H1 (cell line): ENCODE data around the gene PRKCA. TPM values are rescaled to one million over a fixed set of nuclear protein-coding genes. Genes with fewer than 3 reads are reported as not detected.

Experiments used
- CTCF ChIA-PET: fragments of 300-600 bp; sonication (Branson Sonifier 250); formaldehyde crosslinking; loops from one replicate; lab custom pipeline; 2021; ENCODE audit not compliant: partially characterized antibody; lab: Charles Lee
- POLR2A ChIA-PET: fragments of 300-600 bp; sonication (Branson Sonifier 250); formaldehyde crosslinking; loops from one replicate; lab custom pipeline; 2021; ENCODE audit warnings: inconsistent platforms; ENCODE audit not compliant: partially characterized antibody; lab: Charles Lee
- DNase-seq, 2 experiments: peaks; one replicate each; pipeline versions ENCODE4 v3.0.0 to v3.0.0-alpha.2; 2010 to 2022; ENCODE audit warnings: low spot score in 2 of 2, low read depth in 1 of 2, mixed read lengths in 1 of 2
- FAIRE-seq: peaks from 2 replicates; lab custom pipeline; 2011; peaks lifted over from hg19 to GRCh38; lab: Jason Lieb, UNC
- H2AFZ ChIP-seq: 2 replicates; pipeline ENCODE4 v1.8.1; 2012; ENCODE audit warnings: low read length, inconsistent platforms
- H2AK5ac ChIP-seq: 2 replicates; pipeline ENCODE4 v1.6.1; 2013; ENCODE audit warnings: low read depth, low read length
- H2BK120ac ChIP-seq: replicated peaks from 2 replicates; pipeline ENCODE3; 2013; ENCODE audit warnings: low read depth, low read length, inconsistent platforms
- H2BK12ac ChIP-seq: 2 replicates; pipeline ENCODE4 v1.6.1; 2013; ENCODE audit warnings: low read depth, low read length
- H2BK15ac ChIP-seq: 2 replicates; pipeline ENCODE4 v1.6.1; 2013; ENCODE audit warnings: low read length
- H2BK20ac ChIP-seq: 2 replicates; pipeline ENCODE4 v1.6.1; 2013; ENCODE audit warnings: low read length
- H2BK5ac ChIP-seq: 2 replicates; pipeline ENCODE4 v1.6.1; 2013; ENCODE audit warnings: low read depth, low read length
- H3K14ac ChIP-seq: 2 replicates; pipeline ENCODE4 v1.6.1; 2013; ENCODE audit warnings: inconsistent platforms; ENCODE audit not compliant: insufficient read length
- H3K18ac ChIP-seq: 2 replicates; pipeline ENCODE4 v1.6.1; 2013; ENCODE audit warnings: low read length; ENCODE audit errors: extremely low read depth
- H3K23ac ChIP-seq: 2 replicates; pipeline ENCODE4 v1.6.1; 2013; ENCODE audit warnings: inconsistent platforms; ENCODE audit not compliant: insufficient read length
- H3K23me2 ChIP-seq: 2 replicates; pipeline ENCODE4 v1.6.1; 2013; ENCODE audit warnings: low read depth, low read length
- H3K27ac ChIP-seq: 2 replicates; pipeline ENCODE4 v1.6.1; 2011; ENCODE audit warnings: low read depth, low read length, inconsistent platforms
- H3K27me3 ChIP-seq, 4 experiments: replicated peaks in 1 of 4; 1 replicate in 1 of 4; 2 replicates in 3 of 4; pipeline versions ENCODE4 v1.6.1 to v1.8.1; 2011 to 2013; ENCODE audit warnings: low read length in 3 of 4, mild to moderate bottlenecking in 3 of 4, inconsistent platforms in 2 of 4, mixed read lengths in 2 of 4, moderate library complexity in 1 of 4; ENCODE audit not compliant: control insufficient read depth in 3 of 4, insufficient read depth in 3 of 4; ENCODE audit errors: extremely low read depth in 1 of 4
- H3K36me3 ChIP-seq, 4 experiments: 2 replicates each; pipeline versions ENCODE4 v1.6.1 to v1.8.1; 2011 to 2013; ENCODE audit warnings: mild to moderate bottlenecking in 4 of 4, low read length in 3 of 4, moderate library complexity in 2 of 4, control low read depth in 1 of 4, inconsistent platforms in 1 of 4; ENCODE audit not compliant: insufficient read depth in 4 of 4, control insufficient read depth in 2 of 4
- H3K4ac ChIP-seq: replicated peaks from 2 replicates; pipeline ENCODE3; 2013; ENCODE audit warnings: low read length, low read depth, mixed read lengths, inconsistent platforms; ENCODE audit not compliant: insufficient read length
- H3K4me1 ChIP-seq, 4 experiments: replicated peaks in 1 of 4; 1 replicate in 1 of 4; 2 replicates in 3 of 4; pipeline versions ENCODE4 v1.6.1 to v1.8.1; 2011 to 2013; ENCODE audit warnings: low read length in 3 of 4, inconsistent platforms in 2 of 4, mixed read lengths in 1 of 4; ENCODE audit not compliant: insufficient read depth in 4 of 4, control insufficient read depth in 3 of 4
- H3K4me2 ChIP-seq, 2 experiments: 2 replicates each; pipeline versions ENCODE4 v1.6.1 to v1.8.1; 2011 to 2013; ENCODE audit warnings: low read depth in 2 of 2, low read length in 2 of 2, control low read depth in 1 of 2, inconsistent platforms in 1 of 2, mild to moderate bottlenecking in 1 of 2; ENCODE audit not compliant: insufficient read depth in 1 of 2
- H3K4me3 ChIP-seq, 4 experiments: fragments of 200-600, 300-600 bp in 1 of 4; sonication (generic), shearing (Covaris generic), sonication (Bioruptor Twin) in 1 of 4; 2 replicates each; pipeline versions ENCODE4 v1.5.1 to v1.8.1; 2011 to 2016; ENCODE audit warnings: low read length in 4 of 4, low read depth in 3 of 4, control low read depth in 2 of 4, inconsistent platforms in 2 of 4, mild to moderate bottlenecking in 2 of 4, mixed read lengths in 1 of 4, moderate library complexity in 1 of 4; ENCODE audit not compliant: insufficient read depth in 2 of 4; ENCODE audit errors: extremely low read depth in 1 of 4
- H3K56ac ChIP-seq: replicated peaks from 2 replicates; pipeline ENCODE3; 2013; ENCODE audit warnings: low read depth, mild to moderate bottlenecking, mixed read lengths, low read length, inconsistent platforms; ENCODE audit not compliant: insufficient read length
- H3K79me1 ChIP-seq: 2 replicates; pipeline ENCODE4 v1.6.1; 2013; ENCODE audit warnings: low read depth, low read length, control low read depth
- H3K79me2 ChIP-seq, 2 experiments: 2 replicates each; pipeline versions ENCODE4 v1.6.1 to v1.8.1; 2012 to 2013; ENCODE audit warnings: low read length in 2 of 2, mild to moderate bottlenecking in 2 of 2, inconsistent platforms in 1 of 2; ENCODE audit not compliant: insufficient read depth in 2 of 2, control insufficient read depth in 1 of 2
- H3K9ac ChIP-seq, 4 experiments: replicated peaks in 1 of 4; 1 replicate in 1 of 4; 2 replicates in 3 of 4; pipeline versions ENCODE4 v1.6.1 to v1.8.1; 2011 to 2013; ENCODE audit warnings: low read depth in 3 of 4, low read length in 3 of 4, control low read depth in 2 of 4, mild to moderate bottlenecking in 2 of 4, moderate library complexity in 2 of 4, inconsistent platforms in 1 of 4; ENCODE audit errors: extremely low read depth in 1 of 4
- H3K9me3 ChIP-seq, 2 experiments: 2 replicates each; pipeline versions ENCODE4 v1.6.1 to v1.8.1; 2012 to 2013; ENCODE audit warnings: mild to moderate bottlenecking in 2 of 2, moderate library complexity in 2 of 2, control low read depth in 1 of 2, inconsistent platforms in 1 of 2, low read depth in 1 of 2, low read length in 1 of 2, mixed read lengths in 1 of 2; ENCODE audit not compliant: insufficient read depth in 2 of 2
- H4K20me1 ChIP-seq, 2 experiments: replicated peaks in 1 of 2; 2 replicates each; pipeline versions ENCODE3 to v1.8.1; 2011 to 2013; ENCODE audit warnings: inconsistent platforms in 2 of 2, low read length in 2 of 2, mild to moderate bottlenecking in 1 of 2; ENCODE audit not compliant: insufficient read depth in 2 of 2, control insufficient read depth in 1 of 2
- H4K5ac ChIP-seq: 2 replicates; pipeline ENCODE4 v1.6.1; 2013; ENCODE audit warnings: low read length, low read depth, mixed read lengths, inconsistent platforms; ENCODE audit not compliant: insufficient read length
- H4K8ac ChIP-seq: 2 replicates; pipeline ENCODE4 v1.8.0; 2013; ENCODE audit warnings: mild to moderate bottlenecking, moderate library complexity, low read length, inconsistent platforms; ENCODE audit not compliant: insufficient read depth; ENCODE audit errors: extremely low read depth
- H4K91ac ChIP-seq: replicated peaks from 2 replicates; pipeline ENCODE3; 2013; ENCODE audit warnings: low read length, mixed read lengths, inconsistent platforms; ENCODE audit not compliant: insufficient read length
- BRCA1 ChIP-seq: IDR thresholded peaks from 2 replicates; pipeline ENCODE4 v1.6.1; 2012; ENCODE audit warnings: low read depth, low read length, improper control_type of control experiment
- CEBPB ChIP-seq: IDR thresholded peaks from 2 replicates; pipeline ENCODE4 v1.6.1; 2012; ENCODE audit warnings: low read depth, low read length
- CTCF ChIP-seq, 3 experiments: IDR thresholded peaks; 1 replicate in 2 of 3; 2 replicates in 1 of 3; pipeline versions ENCODE4 v1.5.1 to v1.6.1; 2011; ENCODE audit warnings: low read length in 3 of 3, mild to moderate bottlenecking in 3 of 3, inconsistent platforms in 2 of 3, low read depth in 1 of 3, moderate library complexity in 1 of 3; ENCODE audit not compliant: insufficient read depth in 1 of 3; ENCODE audit errors: control extremely low read depth in 1 of 3
- EP300 ChIP-seq, 2 experiments: IDR thresholded peaks; 1 replicate in 1 of 2; 2 replicates in 1 of 2; pipeline ENCODE4 v1.6.1; 2011 to 2012; ENCODE audit warnings: low read depth in 2 of 2, low read length in 2 of 2, mild to moderate bottlenecking in 2 of 2, borderline replicate concordance in 1 of 2, inconsistent platforms in 1 of 2, moderate library complexity in 1 of 2
- EZH2 ChIP-seq: fragments of 200-600 bp; sonication (generic); IDR thresholded peaks from 2 replicates; pipeline ENCODE4 v1.7.1; 2012; ENCODE audit warnings: low read depth, mild to moderate bottlenecking, moderate library complexity, low read length, inconsistent platforms; ENCODE audit not compliant: severe bottlenecking
- RFX5 ChIP-seq: IDR thresholded peaks from 2 replicates; pipeline ENCODE4 v1.6.1; 2011; ENCODE audit warnings: low read depth, low read length, improper control_type of control experiment, borderline replicate concordance
- RNF2 ChIP-seq: fragments of 200-900, 300-1000 bp; sonication (generic); IDR thresholded peaks from 2 replicates; pipeline ENCODE4 v1.7.1; 2016; ENCODE audit warnings: borderline replicate concordance, low read depth, mild to moderate bottlenecking, antibody characterized with exemption, low read length; ENCODE audit not compliant: poor library complexity, severe bottlenecking; ENCODE audit errors: missing control alignments
- SIX5 ChIP-seq: IDR thresholded peaks from 2 replicates; pipeline ENCODE4 v1.6.1; 2011; ENCODE audit warnings: mild to moderate bottlenecking, low read depth, low read length
- SUZ12 ChIP-seq: fragments of 200-600 bp; sonication (generic); IDR thresholded peaks from 2 replicates; pipeline ENCODE4 v1.6.1; 2012; ENCODE audit warnings: mild to moderate bottlenecking, inconsistent platforms, low read length, moderate library complexity, mixed read lengths
- TAF1 ChIP-seq: IDR thresholded peaks from 2 replicates; pipeline ENCODE4 v1.6.1; 2011; ENCODE audit warnings: mild to moderate bottlenecking, low read depth, low read length
- TCF12 ChIP-seq: IDR thresholded peaks from 2 replicates; pipeline ENCODE4 v1.6.1; 2011; ENCODE audit warnings: low read depth, mild to moderate bottlenecking, low read length
- TEAD4 ChIP-seq: IDR thresholded peaks from 2 replicates; pipeline ENCODE4 v1.6.1; 2012; ENCODE audit warnings: low read depth, low read length, inconsistent platforms, mixed read lengths
- WGBS, 2 experiments: shearing (Covaris generic) in 1 of 2; methylation state at CpG; one replicate each; pipeline versions ENCODE4 v1.1.6 to v1.1.7; 2013 to 2015; ENCODE audit warnings: low lambda C conversion rate in 2 of 2, mixed read lengths in 2 of 2, inconsistent platforms in 1 of 2, low coverage in 1 of 2, missing lambda C conversion rate in 1 of 2; ENCODE audit not compliant: insufficient replicate concordance in 2 of 2, insufficient coverage in 1 of 2, insufficient read length in 1 of 2; ENCODE audit errors: extremely low coverage in 1 of 2, missing lambda C conversion rate in 1 of 2; 5-methylcytosine and 5-hydroxymethylcytosine counted together
- polyA plus RNA-seq, 7 experiments: library from polyadenylated mRNA; depleted of rRNA in 3 of 7; stranded (reverse) in 5 of 7; unstranded in 2 of 7; fragments of >200 nt in 5 of 7; fragments of 200-250 nt in 2 of 7; gene quantifications; 1 replicate in 5 of 7; 2 replicates in 1 of 7; 4 replicates in 1 of 7; pipeline versions ENCODE4 v1.2.1 to v1.2.3, GENCODE V29; 2011 to 2013; ENCODE audit warnings: missing spikeins in 2 of 7, mixed read lengths in 2 of 7
- total RNA-seq: library from RNA; stranded (reverse); fragmentation: NEBNext Ultra II Directional; extraction: Animal tissue kit (Norgen Biotek cat#: 25700); gene quantifications from 2 replicates; pipeline ENCODE4 v1.2.1, GENCODE V29; 2021

The PRKCA gene
- total and polyA plus RNA-seq, 2 of the 8 experiments (the other 6 are each of a cell fraction or from before 2014, with no cell fraction given) = 5.8 to 17.8 TPM

- H3K4me3 ChIP-seq = no peak overlapping the region
- H3K23me2 ChIP-seq = no peaks in the 10 kb centered on the region
- no peak overlapping the region for H3K18ac ChIP-seq
- POLR2A ChIA-PET = no interaction called here
- H2AK5ac ChIP-seq = no peak overlapping the region
- no peak overlapping the region for H3K4ac ChIP-seq
- H3K4me2 ChIP-seq = no peak overlapping the region
- H4K91ac ChIP-seq = no peak overlapping the region
- H3K9ac ChIP-seq = no peak overlapping the region
- H4K8ac ChIP-seq = no peak overlapping the region
- H2BK20ac ChIP-seq = no peak overlapping the region
- DNase-seq (no peak), FAIRE-seq (no peak)
- H4K5ac ChIP-seq = no peak overlapping the region
- no peak overlapping the region for H2BK120ac ChIP-seq
- peaks cover 2 to 17% (median 15%) of the 10 kb centered on the region in 4 experiments; a peak in 4 of 7 replicates for H3K4me1 ChIP-seq
- H3K79me2 ChIP-seq = no peaks in the 10 kb centered on the region
- H3K9me3 ChIP-seq = no peaks in the 10 kb centered on the region
- H3K56ac ChIP-seq = no peak overlapping the region
- H2BK5ac ChIP-seq = no peak overlapping the region
- H3K36me3 ChIP-seq = no peaks in the 10 kb centered on the region
- H3K27ac ChIP-seq = no peak overlapping the region
- H3K23ac ChIP-seq = no peak overlapping the region
- peaks cover 2% of the 10 kb centered on the region; the same call in 1 of the 2 replicates for H3K79me1 ChIP-seq
- H3K27me3 ChIP-seq = no peaks in the 10 kb centered on the region
- H3K14ac ChIP-seq = no peak overlapping the region
- H2BK15ac ChIP-seq = no peak overlapping the region
- CTCF ChIA-PET = interaction anchor here (1.2 kb wide), 1 partner anchor 27 kb away, joined by 4 read pairs; no protein-coding TSS in a partner anchor
- no peak overlapping the region for H2BK12ac ChIP-seq
- no peaks in the 10 kb centered on the region for H4K20me1 ChIP-seq
- WGBS, 2 experiments = 94% methylated on average over 2 of the region's 5 CpGs; no CpG with 5 or more reads in 1 of the 2 experiments
- no peak overlapping the region for H2AFZ ChIP-seq
- no peak for TF ChIP-seq TEAD4
- TF ChIP-seq TAF1 = no peak
- no peak for TF ChIP-seq RFX5
- no peak for TF ChIP-seq EZH2
- TF ChIP-seq BRCA1 = no peak
- TF ChIP-seq SUZ12 = no peak
- no peak for TF ChIP-seq TCF12
- no peak for TF ChIP-seq EP300 (IDR thresholded peaks at IDR 0.05; ENCODE audit: borderline replicate concordance in 1 of 2, low read depth in 2 of 2, low read length in 2 of 2)
- no peak for TF ChIP-seq CTCF (IDR thresholded peaks at IDR 0.05; ENCODE audit: control extremely low read depth in 1 of 3, insufficient read depth in 1 of 3, low read depth in 1 of 3, low read length in 3 of 3)
- no peak for TF ChIP-seq SIX5
- TF ChIP-seq RNF2 = no peak
- TF ChIP-seq CEBPB = no peak
Measured at GRCh38 chr17:66496306-66496705, 193.9 kb downstream of the PRKCA start.
